Skin of body (tissue), 2 donors: ENCODE data around the gene SFR1. TPM values are rescaled to one million over a fixed set of nuclear protein-coding genes. Genes with fewer than 3 reads are reported as not detected.
A peak's percentile ranks its signal among the peaks of the same experiment; 100 is the strongest.

Experiments used
- DNase-seq: peaks from one replicate; lab custom pipeline; 2025; lab: John Stamatoyannopoulos, UW
- total RNA-seq: library from RNA; depleted of rRNA; stranded (reverse); fragments of >200 nt; gene quantifications from one replicate; pipeline ENCODE4 v1.2.3, GENCODE V29; 2014

Gene SFR1
- total RNA-seq: 5.6 TPM

GRCh38 chr10:104121485-104122224 is at the start of gene SFR1:
Gene SFR1 (plus strand): TSS chr10:104122171. CDS start chr10:104122184, 13 bp downstream.
- peak; percentile 99 for DNase-seq

- DNase-seq: no peak
These were observed 49.2 kb upstream of the SFR1 start for GRCh38 chr10:104072786-104073185.

- DNase-seq: no peak
These were observed 47.5 kb upstream of the SFR1 start for GRCh38 chr10:104074505-104074904.

- DNase-seq: peak; percentile 53
These were observed 45.2 kb upstream of the SFR1 start for GRCh38 chr10:104076743-104077160.

- no peak for DNase-seq
These were observed 44.7 kb upstream of the SFR1 start for GRCh38 chr10:104077247-104077646.

GRCh38 chr10:104077663-104078151 is 44.3 kb upstream of the SFR1 start:
- no peak for DNase-seq

- no peak for DNase-seq
These were observed 41.2 kb upstream of the SFR1 start for GRCh38 chr10:104080762-104081161.

- DNase-seq: no peak
These were observed 40.0 kb upstream of the SFR1 start for GRCh38 chr10:104081998-104082397.

GRCh38 chr10:104084482-104085142 is 37.4 kb upstream of the SFR1 start:
- no peak for DNase-seq

- DNase-seq: no peak
These were observed 36.1 kb upstream of the SFR1 start, which contains the start of gene COL17A1 for GRCh38 chr10:104085801-104086400. Gene COL17A1 (minus strand): TSS chr10:104085880. CDS start chr10:104080673, 5,207 bp downstream.

GRCh38 chr10:104088239-104088638 is 33.7 kb upstream of the SFR1 start:
- DNase-seq: no peak

GRCh38 chr10:104089621-104090020 is 32.4 kb upstream of the SFR1 start:
- DNase-seq: no peak

GRCh38 chr10:104090611-104091010 is 31.4 kb upstream of the SFR1 start:
- no peak for DNase-seq

GRCh38 chr10:104092749-104093148 is 29.2 kb upstream of the SFR1 start:
- DNase-seq: no peak

GRCh38 chr10:104096692-104097091 is 25.3 kb upstream of the SFR1 start:
- DNase-seq: no peak

- no peak for DNase-seq
These were observed 23.5 kb upstream of the SFR1 start for GRCh38 chr10:104098358-104098925.

- DNase-seq: no peak
These were observed 22.7 kb upstream of the SFR1 start for GRCh38 chr10:104099269-104099668.

GRCh38 chr10:104099941-104100340 is 22.0 kb upstream of the SFR1 start:
- no peak for DNase-seq

GRCh38 chr10:104100795-104101194 is 21.2 kb upstream of the SFR1 start:
- no peak for DNase-seq

- no peak for DNase-seq
These were observed 20.1 kb upstream of the SFR1 start for GRCh38 chr10:104101902-104102301.

GRCh38 chr10:104103956-104104355 is 18.0 kb upstream of the SFR1 start:
- DNase-seq: no peak

- DNase-seq: no peak
These were observed 17.6 kb upstream of the SFR1 start for GRCh38 chr10:104104418-104104817.
